HL-60 (cell line): Measurements from ENCODE around the gene DNAH6.

Experiments
- DNase-seq, 2 experiments: peaks; one replicate each; pipeline ENCODE4 v3.0.0-alpha.2; 2010 to 2020; ENCODE audit warnings: low read depth in 1 of 2, low spot score in 1 of 2
- H3K27ac ChIP-seq: fragments of 250-450 bp; sonication (Bioruptor Pico); replicated peaks from 2 replicates; pipeline ENCODE4 v1.5.1; 2020; ENCODE audit warnings: mild to moderate bottlenecking, moderate library complexity
- H3K27me3 ChIP-seq: fragments of 250-450 bp; sonication (Bioruptor Pico); 2 replicates; pipeline ENCODE4 v1.5.1; 2021; ENCODE audit warnings: mild to moderate bottlenecking, moderate library complexity; ENCODE audit not compliant: insufficient read depth, poor library complexity, severe bottlenecking
- H3K4me3 ChIP-seq: replicated peaks from 2 replicates; pipeline ENCODE4 v1.5.1; 2011; ENCODE audit warnings: mild to moderate bottlenecking, control low read depth, low read length; ENCODE audit not compliant: insufficient read depth
- GABPA ChIP-seq: IDR thresholded peaks from 2 replicates; pipeline ENCODE4 v1.6.1; 2012; ENCODE audit warnings: low read depth
- POLR2AphosphoS5 ChIP-seq: IDR thresholded peaks from 2 replicates; pipeline ENCODE4 v1.6.1; 2012; ENCODE audit warnings: low read depth
- SPI1 ChIP-seq: IDR thresholded peaks from 2 replicates; pipeline ENCODE4 v1.6.1; 2012; ENCODE audit warnings: low read depth, mild to moderate bottlenecking, borderline replicate concordance
- TF ChIP-seq, protein P1 (sequence below): IDR thresholded peaks from 2 replicates; pipeline ENCODE4 v1.6.1; 2012; ENCODE audit warnings: low read depth; ENCODE audit not compliant: insufficient replicate concordance
- TF ChIP-seq, protein P2 (sequence below): IDR thresholded peaks from one replicate; pipeline ENCODE4 v1.5.1; 2011; ENCODE audit warnings: low read length, control low read depth, inconsistent platforms; ENCODE audit not compliant: insufficient read depth

The DNAH6 gene

DNA sequence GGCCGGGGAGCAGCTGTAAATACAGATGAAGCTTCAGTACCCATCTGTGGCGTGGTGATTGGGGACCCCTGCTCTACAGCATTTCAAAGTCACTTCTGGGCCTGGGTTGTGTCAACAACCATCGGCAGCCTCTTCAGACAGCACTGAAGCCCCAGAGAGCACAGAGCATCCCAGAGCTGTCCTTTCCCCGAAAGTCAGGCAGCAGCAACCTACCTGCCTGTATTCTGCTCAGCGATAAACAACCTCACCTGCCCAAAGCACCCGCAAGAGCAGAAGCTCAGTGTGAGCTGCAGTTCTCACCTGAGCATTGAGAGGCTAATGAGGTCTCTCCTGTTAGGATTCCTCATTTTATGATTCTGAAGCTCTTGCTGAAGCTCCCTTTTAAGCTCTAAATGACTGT lies 345.2 kb downstream of the DNAH6 start:
- TF ChIP-seq POLR2AphosphoS5: no peak
- TF ChIP-seq, protein P1, sequence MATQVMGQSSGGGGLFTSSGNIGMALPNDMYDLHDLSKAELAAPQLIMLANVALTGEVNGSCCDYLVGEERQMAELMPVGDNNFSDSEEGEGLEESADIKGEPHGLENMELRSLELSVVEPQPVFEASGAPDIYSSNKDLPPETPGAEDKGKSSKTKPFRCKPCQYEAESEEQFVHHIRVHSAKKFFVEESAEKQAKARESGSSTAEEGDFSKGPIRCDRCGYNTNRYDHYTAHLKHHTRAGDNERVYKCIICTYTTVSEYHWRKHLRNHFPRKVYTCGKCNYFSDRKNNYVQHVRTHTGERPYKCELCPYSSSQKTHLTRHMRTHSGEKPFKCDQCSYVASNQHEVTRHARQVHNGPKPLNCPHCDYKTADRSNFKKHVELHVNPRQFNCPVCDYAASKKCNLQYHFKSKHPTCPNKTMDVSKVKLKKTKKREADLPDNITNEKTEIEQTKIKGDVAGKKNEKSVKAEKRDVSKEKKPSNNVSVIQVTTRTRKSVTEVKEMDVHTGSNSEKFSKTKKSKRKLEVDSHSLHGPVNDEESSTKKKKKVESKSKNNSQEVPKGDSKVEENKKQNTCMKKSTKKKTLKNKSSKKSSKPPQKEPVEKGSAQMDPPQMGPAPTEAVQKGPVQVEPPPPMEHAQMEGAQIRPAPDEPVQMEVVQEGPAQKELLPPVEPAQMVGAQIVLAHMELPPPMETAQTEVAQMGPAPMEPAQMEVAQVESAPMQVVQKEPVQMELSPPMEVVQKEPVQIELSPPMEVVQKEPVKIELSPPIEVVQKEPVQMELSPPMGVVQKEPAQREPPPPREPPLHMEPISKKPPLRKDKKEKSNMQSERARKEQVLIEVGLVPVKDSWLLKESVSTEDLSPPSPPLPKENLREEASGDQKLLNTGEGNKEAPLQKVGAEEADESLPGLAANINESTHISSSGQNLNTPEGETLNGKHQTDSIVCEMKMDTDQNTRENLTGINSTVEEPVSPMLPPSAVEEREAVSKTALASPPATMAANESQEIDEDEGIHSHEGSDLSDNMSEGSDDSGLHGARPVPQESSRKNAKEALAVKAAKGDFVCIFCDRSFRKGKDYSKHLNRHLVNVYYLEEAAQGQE: no peak
- TF ChIP-seq, protein P2, sequence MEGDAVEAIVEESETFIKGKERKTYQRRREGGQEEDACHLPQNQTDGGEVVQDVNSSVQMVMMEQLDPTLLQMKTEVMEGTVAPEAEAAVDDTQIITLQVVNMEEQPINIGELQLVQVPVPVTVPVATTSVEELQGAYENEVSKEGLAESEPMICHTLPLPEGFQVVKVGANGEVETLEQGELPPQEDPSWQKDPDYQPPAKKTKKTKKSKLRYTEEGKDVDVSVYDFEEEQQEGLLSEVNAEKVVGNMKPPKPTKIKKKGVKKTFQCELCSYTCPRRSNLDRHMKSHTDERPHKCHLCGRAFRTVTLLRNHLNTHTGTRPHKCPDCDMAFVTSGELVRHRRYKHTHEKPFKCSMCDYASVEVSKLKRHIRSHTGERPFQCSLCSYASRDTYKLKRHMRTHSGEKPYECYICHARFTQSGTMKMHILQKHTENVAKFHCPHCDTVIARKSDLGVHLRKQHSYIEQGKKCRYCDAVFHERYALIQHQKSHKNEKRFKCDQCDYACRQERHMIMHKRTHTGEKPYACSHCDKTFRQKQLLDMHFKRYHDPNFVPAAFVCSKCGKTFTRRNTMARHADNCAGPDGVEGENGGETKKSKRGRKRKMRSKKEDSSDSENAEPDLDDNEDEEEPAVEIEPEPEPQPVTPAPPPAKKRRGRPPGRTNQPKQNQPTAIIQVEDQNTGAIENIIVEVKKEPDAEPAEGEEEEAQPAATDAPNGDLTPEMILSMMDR: no peak
- TF ChIP-seq GABPA: no peak
- no peak for TF ChIP-seq SPI1
- H3K27me3 ChIP-seq: no peaks in the 10 kb centered on the region
- DNase-seq: no peak
- H3K4me3 ChIP-seq: no peak overlapping the region
- no peak overlapping the region for H3K27ac ChIP-seq

DNA sequence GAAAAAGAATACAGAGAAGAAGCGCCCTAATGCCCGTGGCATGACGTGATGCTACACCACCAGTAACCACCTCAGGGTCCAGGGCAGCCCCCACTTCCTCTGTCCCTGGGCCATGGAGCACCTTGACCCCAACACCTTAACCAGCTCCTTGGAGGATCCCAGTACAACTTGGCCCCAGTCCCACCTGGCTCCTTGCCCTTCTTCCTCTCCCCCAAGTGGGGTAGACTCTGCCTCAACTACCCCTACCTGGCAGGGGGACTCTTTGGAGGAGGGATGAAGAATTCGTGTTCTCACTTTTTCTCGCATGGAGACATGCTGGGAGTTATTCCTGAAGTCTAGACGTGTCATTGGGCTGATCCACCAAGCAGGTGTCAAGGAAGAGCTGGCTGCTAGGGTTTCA lies 345.7 kb downstream of the DNAH6 start:
- Histone ChIP-seq H3K4me3 (no peak overlapping the region), H3K27ac (no peak overlapping the region), H3K27me3 (no peaks in the 10 kb centered on the region)
- TF ChIP-seq, protein P1: no peak
- TF ChIP-seq, protein P2: no peak
- no peak for TF ChIP-seq SPI1
- TF ChIP-seq GABPA: no peak
- TF ChIP-seq POLR2AphosphoS5: no peak
- no peak for DNase-seq

GRCh38 chr2:84865181-84865783 lies 349.0 kb downstream of the DNAH6 start:
- H3K27ac ChIP-seq: no peak overlapping the region
- no peak overlapping the region for H3K4me3 ChIP-seq
- peaks cover 2% of the 10 kb centered on the region for H3K27me3 ChIP-seq
- DNase-seq: no peak
- TF ChIP-seq POLR2AphosphoS5 (no peak), SPI1 (no peak), GABPA (no peak)
- TF ChIP-seq, protein P2: no peak
- TF ChIP-seq, protein P1: no peak
